HG02759 (cell line): ENCODE results near the gene COPRS.

Experiments
- ATAC-seq: cut with Tn5 transposase; IDR thresholded peaks from one replicate; pipeline ENCODE4 v1.9.1; 2021; ENCODE audit warnings: mild to moderate bottlenecking, moderate library complexity; ENCODE audit not compliant: unreplicated experiment

Gene COPRS

GRCh38 chr17:31858642-31859486 is at the start of gene COPRS:
TSS of gene COPRS (minus strand) at chr17:31859244. CDS start at chr17:31859199, 45 bp downstream.
- ATAC-seq = peak; percentile 85

- no peak for ATAC-seq
These were observed 49.3 kb upstream of the COPRS start for GRCh38 chr17:31908386-31908785.

GRCh38 chr17:31907342-31907962 is 48.4 kb upstream of the COPRS start:
- ATAC-seq = no peak

- no peak for ATAC-seq
These were observed 44.4 kb upstream of the COPRS start for GRCh38 chr17:31903401-31903800.

- ATAC-seq = no peak
These were observed 43.6 kb upstream of the COPRS start for GRCh38 chr17:31902693-31903092.

GRCh38 chr17:31900877-31901276 is 41.8 kb upstream of the COPRS start:
- ATAC-seq = no peak

GRCh38 chr17:31888124-31888523 is 29.1 kb upstream of the COPRS start:
- ATAC-seq = no peak

GRCh38 chr17:31882571-31882970 is 23.5 kb upstream of the COPRS start:
- no peak for ATAC-seq

- no peak for ATAC-seq
These were observed 21.3 kb upstream of the COPRS start for GRCh38 chr17:31880311-31880710.

- no peak for ATAC-seq
These were observed 19.6 kb upstream of the COPRS start for GRCh38 chr17:31878703-31879073.

- ATAC-seq = no peak
These were observed 19.1 kb upstream of the COPRS start for GRCh38 chr17:31877911-31878702.

GRCh38 chr17:31877341-31877740 is 18.3 kb upstream of the COPRS start:
- ATAC-seq = no peak

GRCh38 chr17:31875081-31875480 is 16.0 kb upstream of the COPRS start:
- ATAC-seq = no peak

GRCh38 chr17:31869797-31870568 is 10.9 kb upstream of the COPRS start:
- no peak for ATAC-seq

- ATAC-seq = no peak
These were observed 10.0 kb upstream of the COPRS start for GRCh38 chr17:31869031-31869430.

- no peak for ATAC-seq
These were observed 504 bp upstream of the COPRS start for GRCh38 chr17:31859487-31860008.

GRCh38 chr17:31857920-31858641 is 963 bp downstream of the COPRS start:
- ATAC-seq = peak; percentile 8

- ATAC-seq = no peak
These were observed 2.3 kb downstream of the COPRS start for GRCh38 chr17:31856750-31857149.

- no peak for ATAC-seq
These were observed 4.4 kb downstream of the COPRS start for GRCh38 chr17:31854672-31855071.

- ATAC-seq = no peak
These were observed 5.1 kb downstream of the COPRS start for GRCh38 chr17:31853911-31854470.
